ENCODE data around the gene KCNT1.

DNA sequence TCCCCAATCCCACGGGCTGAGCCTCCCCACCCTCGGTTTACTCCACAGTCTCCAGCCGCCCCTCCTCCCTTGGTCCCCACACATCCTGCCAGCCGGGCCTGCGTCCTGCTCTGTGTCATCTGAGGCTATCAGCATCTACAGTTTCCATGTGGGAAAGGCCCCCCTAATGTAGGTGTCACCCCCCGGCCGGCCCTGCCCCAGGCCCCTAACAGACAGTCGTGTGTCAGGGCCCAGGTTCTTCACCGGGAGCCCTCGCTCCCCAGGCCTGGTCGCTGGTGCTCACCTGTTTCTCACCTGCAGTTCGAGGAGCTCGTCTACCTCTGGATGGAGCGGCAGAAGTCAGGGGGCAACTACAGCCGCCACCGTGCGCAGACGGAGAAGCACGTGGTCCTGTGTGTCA lies 62.7 kb downstream of the KCNT1 start:
- TF ChIP-seq CTCF (IDR thresholded peaks at IDR 0.05) (no peak), POLR2A (IDR thresholded peaks at IDR 0.05) (no peak), POLR2AphosphoS5 (IDR thresholded peaks at IDR 0.05) (no peak)

All from breast epithelium (tissue), 3 donors.